ENCODE results near the gene MAB21L2.

MAB21L2 gene

DNA sequence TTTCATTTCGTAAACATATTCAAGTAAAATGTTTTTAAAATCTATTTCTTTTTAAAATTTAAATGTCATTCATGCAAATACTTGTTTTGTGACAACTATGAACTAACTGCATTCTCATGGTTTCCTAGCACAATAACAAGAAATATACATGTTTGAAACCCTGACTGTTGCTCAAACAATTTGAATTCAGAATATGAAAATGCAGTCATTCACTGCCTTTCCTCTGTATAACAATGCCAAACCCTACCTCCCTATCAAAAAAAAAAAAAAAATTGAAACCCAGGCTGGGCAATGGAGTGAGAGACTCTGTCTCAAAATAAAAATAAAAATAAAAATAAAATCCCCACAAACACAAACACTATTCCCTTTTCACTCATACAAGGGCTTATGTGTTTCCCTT is 42.1 kb downstream of the MAB21L2 start:
- no peak for DNase-seq

DNA sequence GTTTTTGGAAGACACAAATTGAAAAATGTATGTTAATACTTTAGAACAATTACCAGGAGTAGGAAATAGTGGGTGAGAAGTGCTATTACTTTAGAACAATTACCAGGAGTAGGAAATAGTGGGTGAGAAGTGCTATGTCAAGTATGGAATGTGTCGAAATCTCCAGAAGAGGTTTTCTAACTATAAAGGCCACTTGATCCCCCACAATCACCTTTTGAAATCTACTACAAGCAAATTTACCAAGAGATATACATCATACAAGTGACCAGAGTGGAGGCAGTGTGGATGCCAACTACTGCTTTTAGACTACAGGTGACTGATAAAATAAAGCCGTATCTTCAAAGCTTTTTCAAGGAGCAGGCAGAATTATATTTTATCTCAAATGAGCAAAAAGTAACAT is 43.1 kb downstream of the MAB21L2 start:
- DNase-seq, result no peak

DNA sequence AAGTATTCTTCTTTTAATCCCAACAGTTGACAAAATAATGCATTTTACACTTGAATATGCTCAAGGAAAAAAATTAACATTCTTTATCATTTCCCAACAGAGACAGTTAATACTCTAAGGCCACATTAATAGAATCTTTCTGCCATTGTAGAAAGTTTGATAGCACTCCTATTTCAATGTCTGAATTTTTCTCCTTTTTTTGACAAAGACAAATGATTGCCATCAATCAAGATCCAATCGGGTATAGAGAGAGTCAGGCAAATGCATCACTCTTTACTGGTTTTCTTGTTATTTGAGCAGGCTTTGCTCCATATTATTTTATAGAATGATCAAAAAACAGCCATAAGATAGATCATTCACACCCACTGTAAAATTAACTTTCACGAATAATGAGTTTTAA is 46.1 kb downstream of the MAB21L2 start:
- no peak for DNase-seq

DNA sequence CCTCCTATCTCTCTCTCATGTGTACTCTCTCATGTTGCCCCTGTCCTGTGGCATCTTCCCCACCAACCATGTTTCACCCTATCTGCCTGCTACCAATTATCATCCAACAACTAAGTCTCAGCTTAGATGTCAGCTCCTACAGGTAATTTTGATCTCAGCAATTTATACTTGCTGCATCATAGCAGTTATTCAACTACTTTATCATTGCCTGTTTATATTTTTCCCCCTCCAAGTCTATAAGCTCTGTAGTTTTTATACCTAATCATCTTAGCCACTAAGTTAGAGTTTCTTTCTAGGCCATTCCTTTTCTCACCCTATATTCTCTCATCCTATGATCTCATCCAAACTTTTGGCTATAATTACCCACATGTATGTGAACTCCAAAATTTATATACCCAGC is 50.7 kb downstream of the MAB21L2 start:
- no peak for DNase-seq
